Neural crest cell (in vitro differentiated cells): ENCODE results near the gene GBF1. TPM values are rescaled to one million over a fixed set of nuclear protein-coding genes. Genes with fewer than 3 reads are reported as not detected.
"Not testable (repeated sequence)": the region's sequence is repeated elsewhere in the genome, so short reads cannot be mapped to it uniquely, and the experiment has no call there.

Experiments
- DNase-seq: peaks from one replicate; pipeline ENCODE4 v3.0.0; 2021; ENCODE audit warnings: low read depth, mixed read lengths, low spot score
- H3K27ac Mint-ChIP-seq: one replicate; pipeline ENCODE4 v1.8.0; 2021; ENCODE audit warnings: mild to moderate bottlenecking, mixed read lengths; ENCODE audit not compliant: unreplicated experiment
- H3K27me3 Mint-ChIP-seq: 2 replicates; pipeline ENCODE4 v1.8.0; 2021; ENCODE audit warnings: low read depth, mild to moderate bottlenecking, mixed read lengths
- H3K36me3 Mint-ChIP-seq: 2 replicates; pipeline ENCODE4 v1.8.0; 2021; ENCODE audit warnings: low read depth, mild to moderate bottlenecking, mixed read lengths
- H3K4me1 Mint-ChIP-seq: 2 replicates; pipeline ENCODE4 v1.8.0; 2021; ENCODE audit warnings: mixed read lengths
- H3K4me3 Mint-ChIP-seq: one replicate; pipeline ENCODE4 v1.8.0; 2021; ENCODE audit warnings: mild to moderate bottlenecking, mixed read lengths
- H3K9me3 Mint-ChIP-seq: 2 replicates; pipeline ENCODE4 v1.8.0; 2021; ENCODE audit warnings: mixed read lengths
- total RNA-seq: library from RNA; stranded (reverse); gene quantifications from 2 replicates; pipeline ENCODE4 v1.2.1, GENCODE V29; 2021
- TF ChIP-seq, protein P1 (sequence below): fragments of 200-600 bp; sonication (generic); conservative IDR thresholded peaks from 2 replicates; pipeline ENCODE4 v1.5.0; 2021; ENCODE audit warnings: antibody characterized with exemption, mild to moderate bottlenecking

Gene GBF1
- total RNA-seq, 1 donor from 2014 or later: 43.2 TPM

DNA sequence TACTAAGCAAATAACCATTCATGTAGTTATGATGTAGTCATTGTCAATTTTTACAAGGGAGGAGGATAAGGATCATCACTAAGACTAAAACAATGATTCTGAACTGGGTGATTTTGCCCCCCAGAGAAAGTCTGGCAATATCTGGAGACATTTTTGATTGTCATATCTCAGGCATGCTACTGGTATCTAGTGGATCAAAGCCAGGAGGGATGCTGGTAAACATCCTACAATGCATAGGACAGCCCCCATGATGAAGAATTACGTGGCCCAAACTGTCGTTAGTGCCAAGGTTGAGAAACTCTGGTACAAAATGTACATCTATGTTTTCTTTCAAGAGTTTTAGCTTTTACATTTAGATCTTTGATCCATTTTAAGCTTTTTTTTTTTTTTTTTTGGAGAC, 57.3 kb downstream of the GBF1 start:
- Mint-ChIP-seq H3K27ac (no peak overlapping the region), H3K4me1 (peaks cover 13% of the 10 kb centered on the region), H3K36me3 (peaks cover 21% of the 10 kb centered on the region), H3K9me3 (peaks cover 2% of the 10 kb centered on the region), H3K27me3 (no peaks in the 10 kb centered on the region), H3K4me3 (no peak overlapping the region)
- TF ChIP-seq, protein P1, sequence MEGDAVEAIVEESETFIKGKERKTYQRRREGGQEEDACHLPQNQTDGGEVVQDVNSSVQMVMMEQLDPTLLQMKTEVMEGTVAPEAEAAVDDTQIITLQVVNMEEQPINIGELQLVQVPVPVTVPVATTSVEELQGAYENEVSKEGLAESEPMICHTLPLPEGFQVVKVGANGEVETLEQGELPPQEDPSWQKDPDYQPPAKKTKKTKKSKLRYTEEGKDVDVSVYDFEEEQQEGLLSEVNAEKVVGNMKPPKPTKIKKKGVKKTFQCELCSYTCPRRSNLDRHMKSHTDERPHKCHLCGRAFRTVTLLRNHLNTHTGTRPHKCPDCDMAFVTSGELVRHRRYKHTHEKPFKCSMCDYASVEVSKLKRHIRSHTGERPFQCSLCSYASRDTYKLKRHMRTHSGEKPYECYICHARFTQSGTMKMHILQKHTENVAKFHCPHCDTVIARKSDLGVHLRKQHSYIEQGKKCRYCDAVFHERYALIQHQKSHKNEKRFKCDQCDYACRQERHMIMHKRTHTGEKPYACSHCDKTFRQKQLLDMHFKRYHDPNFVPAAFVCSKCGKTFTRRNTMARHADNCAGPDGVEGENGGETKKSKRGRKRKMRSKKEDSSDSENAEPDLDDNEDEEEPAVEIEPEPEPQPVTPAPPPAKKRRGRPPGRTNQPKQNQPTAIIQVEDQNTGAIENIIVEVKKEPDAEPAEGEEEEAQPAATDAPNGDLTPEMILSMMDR: no peak
- no peak for DNase-seq

DNA sequence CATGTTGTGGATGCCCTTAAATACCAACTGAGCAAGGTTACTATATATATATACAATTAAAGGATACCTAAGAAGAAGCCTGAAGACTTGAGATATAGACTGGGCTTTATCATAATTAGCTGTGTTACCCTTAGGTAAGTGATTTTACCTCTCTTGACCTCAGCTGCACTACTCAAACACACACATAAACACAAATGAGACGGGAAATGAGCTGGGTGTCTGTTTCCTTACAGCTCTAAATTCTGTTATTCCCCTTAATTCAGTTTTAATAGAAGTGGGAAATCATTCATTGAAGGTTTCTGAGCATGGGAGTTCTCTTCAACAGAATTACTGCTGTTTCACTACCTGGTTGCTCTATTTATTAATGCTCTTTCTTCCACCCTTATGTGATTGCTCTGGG, 60.7 kb downstream of the GBF1 start:
- DNase-seq: no peak
- Mint-ChIP-seq H3K36me3 (peaks cover 20% of the 10 kb centered on the region), H3K4me1 (peaks cover 14% of the 10 kb centered on the region), H3K9me3 (peaks cover 2% of the 10 kb centered on the region), H3K4me3 (no peak overlapping the region), H3K27ac (no peak overlapping the region), H3K27me3 (no peaks in the 10 kb centered on the region)
- TF ChIP-seq, protein P1: no peak

DNA sequence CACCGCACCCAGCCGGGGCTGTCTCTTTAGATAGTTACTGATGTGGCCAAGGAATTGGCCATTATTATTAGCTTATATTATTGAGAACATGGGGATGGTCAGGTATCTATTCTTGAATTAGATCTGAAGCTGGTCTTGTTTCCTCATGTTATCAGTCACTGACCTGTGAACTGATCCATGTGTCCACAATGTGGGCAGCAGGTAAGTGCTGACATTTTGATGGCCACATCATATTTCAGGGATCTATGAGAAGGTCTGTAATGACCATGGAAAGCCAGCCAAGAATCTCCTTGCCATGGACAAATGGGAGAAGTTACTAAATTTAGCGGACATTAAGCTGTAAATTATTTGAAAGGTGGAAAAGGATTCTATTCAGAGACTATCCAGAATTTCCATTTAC, 61.4 kb downstream of the GBF1 start:
- H3K4me3 Mint-ChIP-seq: no peak overlapping the region

DNA sequence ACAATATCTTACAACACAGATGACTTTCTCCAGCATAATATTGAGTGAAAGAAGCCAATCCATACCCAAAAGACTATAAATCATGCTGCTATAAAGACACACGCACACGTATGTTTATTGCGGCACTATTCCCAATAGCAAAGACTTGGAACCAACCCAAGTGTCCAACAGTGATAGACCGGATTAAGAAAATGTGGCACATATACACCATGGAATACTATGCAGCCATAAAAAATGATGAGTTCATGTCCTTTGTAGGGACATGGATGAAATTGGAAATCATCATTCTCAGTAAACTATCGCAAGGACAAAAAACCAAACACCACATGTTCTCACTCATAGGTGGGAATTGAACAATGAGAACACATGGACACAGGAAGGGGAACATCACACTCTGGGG, 63.0 kb downstream of the GBF1 start:
- H3K27ac Mint-ChIP-seq, H3K27me3 Mint-ChIP-seq, H3K4me3 Mint-ChIP-seq, DNase-seq, H3K9me3 Mint-ChIP-seq: not testable (repeated sequence)
- peaks cover 13% of the 10 kb centered on the region for H3K36me3 Mint-ChIP-seq
- H3K4me1 Mint-ChIP-seq: peaks cover 21% of the 10 kb centered on the region

More for the DNA sequence above, 61.4 kb downstream of the GBF1 start:
- no peak overlapping the region for H3K27ac Mint-ChIP-seq
- peaks cover 20% of the 10 kb centered on the region for H3K36me3 Mint-ChIP-seq
- peaks cover 20% of the 10 kb centered on the region for H3K4me1 Mint-ChIP-seq
- peaks cover 2% of the 10 kb centered on the region for H3K9me3 Mint-ChIP-seq
- TF ChIP-seq, protein P1: no peak
- DNase-seq: no peak
- H3K27me3 Mint-ChIP-seq: no peaks in the 10 kb centered on the region

DNA sequence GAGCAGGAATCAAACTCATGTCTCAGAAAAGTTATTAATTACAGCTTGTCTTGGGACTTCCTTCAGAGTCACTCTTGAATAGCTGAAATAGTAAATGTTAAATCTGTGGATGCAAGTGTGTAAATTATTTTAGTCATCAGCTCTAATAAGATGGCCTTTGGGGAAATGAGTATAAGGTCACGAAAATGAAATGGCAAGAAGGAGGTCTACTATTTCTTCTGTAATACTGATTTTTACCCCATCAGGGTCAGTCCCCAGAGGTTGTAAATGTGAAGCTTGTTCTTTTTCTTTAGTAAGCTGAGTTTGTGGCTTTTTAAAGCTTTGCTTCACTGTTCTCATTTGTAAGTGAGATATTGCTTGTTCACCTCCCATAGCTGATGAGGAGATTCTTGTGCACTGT, 63.9 kb downstream of the GBF1 start:
- no peak for DNase-seq
- Mint-ChIP-seq H3K27ac (no peak overlapping the region), H3K4me1 (peaks cover 26% of the 10 kb centered on the region), H3K36me3 (peaks cover 13% of the 10 kb centered on the region), H3K4me3 (no peak overlapping the region), H3K9me3 (no peaks in the 10 kb centered on the region), H3K27me3 (no peaks in the 10 kb centered on the region)
- TF ChIP-seq, protein P1: no peak

DNA sequence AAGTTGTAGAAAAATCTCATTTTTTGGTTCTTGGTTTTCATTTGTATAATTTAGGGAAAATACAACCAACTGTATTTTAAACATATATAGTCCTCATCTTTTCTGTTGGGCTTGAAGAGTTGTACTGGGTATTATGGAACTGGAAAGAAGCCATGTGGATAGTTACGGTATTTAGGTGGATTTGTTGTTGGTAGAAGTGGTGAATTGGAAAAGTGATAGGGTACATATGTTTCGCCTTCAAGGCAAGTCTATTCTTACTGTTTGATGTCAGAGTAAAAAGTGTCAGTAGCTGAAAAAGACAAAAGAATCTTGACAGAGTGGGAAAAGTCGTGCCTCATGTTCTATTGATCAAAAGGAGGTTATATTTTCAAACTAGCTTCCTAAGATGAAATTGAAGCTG, 64.6 kb downstream of the GBF1 start:
- Mint-ChIP-seq H3K27ac (no peak overlapping the region), H3K9me3 (no peaks in the 10 kb centered on the region), H3K27me3 (no peaks in the 10 kb centered on the region), H3K4me3 (no peak overlapping the region), H3K4me1 (peaks cover 26% of the 10 kb centered on the region), H3K36me3 (peaks cover 13% of the 10 kb centered on the region)
- TF ChIP-seq, protein P1: no peak
- DNase-seq: no peak
